Loucy (cell line): ENCODE data around the gene EEFSEC.

ENCODE experiments used
- H2AFZ ChIP-seq: fragments of 200-600 bp; sonication (generic); 2 replicates; pipeline ENCODE4 v1.6.0; 2016; ENCODE audit warnings: antibody characterized with exemption, mild to moderate bottlenecking, low read length, moderate library complexity
- H3F3A ChIP-seq: fragments of 200-600 bp; 2 replicates; pipeline ENCODE4 v1.6.0; 2016; ENCODE audit warnings: antibody characterized with exemption, low read depth, mild to moderate bottlenecking
- H3K27me3 ChIP-seq: fragments of 200-600 bp; sonication (generic); 2 replicates; pipeline ENCODE4 v1.6.1; 2014; ENCODE audit warnings: low read length, mild to moderate bottlenecking; ENCODE audit not compliant: insufficient read depth, poor library complexity, severe bottlenecking
- H3K36me3 ChIP-seq: fragments of 200-600 bp; sonication (generic); 2 replicates; pipeline ENCODE4 v1.6.1; 2016; ENCODE audit warnings: low read length; ENCODE audit not compliant: insufficient read depth
- H3K4me1 ChIP-seq: fragments of 200-600 bp; sonication (generic); 2 replicates; pipeline ENCODE4 v1.5.1; 2014; ENCODE audit warnings: low read length, mild to moderate bottlenecking; ENCODE audit not compliant: insufficient read depth, poor library complexity, severe bottlenecking
- H3K4me2 ChIP-seq: fragments of 200-600 bp; sonication (generic); 2 replicates; pipeline ENCODE4 v1.6.0; 2014; ENCODE audit warnings: antibody characterized with exemption, low read length, low read depth, mild to moderate bottlenecking; ENCODE audit not compliant: poor library complexity, severe bottlenecking
- H3K4me3 ChIP-seq: fragments of 200-600 bp; sonication (generic); 2 replicates; pipeline ENCODE4 v1.5.1; 2014; ENCODE audit warnings: low read length, mild to moderate bottlenecking, mixed read lengths; ENCODE audit not compliant: poor library complexity, severe bottlenecking
- H3K79me2 ChIP-seq: fragments of 200-600 bp; sonication (generic); 2 replicates; pipeline ENCODE4 v1.6.1; 2014; ENCODE audit warnings: low read length; ENCODE audit not compliant: insufficient read depth
- H3K9ac ChIP-seq: fragments of 200-600 bp; sonication (generic); 2 replicates; pipeline ENCODE4 v1.6.0; 2014; ENCODE audit warnings: mild to moderate bottlenecking, low read depth, low read length, moderate library complexity; ENCODE audit not compliant: poor library complexity, severe bottlenecking
- H3K9me2 ChIP-seq: fragments of 200-600 bp; sonication (generic); replicated peaks from 2 replicates; pipeline ENCODE4 v1.6.1; 2016; ENCODE audit warnings: low read depth, low read length, mixed read lengths
- H3K9me3 ChIP-seq: fragments of 200-600 bp; sonication (generic); 2 replicates; pipeline ENCODE4 v1.6.1; 2014; ENCODE audit warnings: mild to moderate bottlenecking, antibody characterized with exemption, low read length, low read depth; ENCODE audit not compliant: insufficient read depth
- H4K20me1 ChIP-seq: fragments of 200-600 bp; sonication (generic); 2 replicates; pipeline ENCODE4 v1.6.0; 2014; ENCODE audit warnings: antibody characterized with exemption, low read length, mild to moderate bottlenecking; ENCODE audit not compliant: insufficient read depth, poor library complexity, severe bottlenecking
- EZH2phosphoT487 ChIP-seq: fragments of 200-600 bp; IDR thresholded peaks from 2 replicates; pipeline ENCODE4 v1.6.1; 2018; ENCODE audit warnings: antibody characterized with exemption, mild to moderate bottlenecking, moderate library complexity, borderline replicate concordance
- TF ChIP-seq, protein P1 (sequence below): fragments of 200-600 bp; sonication (generic); conservative IDR thresholded peaks from 2 replicates; pipeline ENCODE4 v1.5.1; 2014; ENCODE audit warnings: mild to moderate bottlenecking, antibody characterized with exemption, low read length

EEFSEC gene

DNA sequence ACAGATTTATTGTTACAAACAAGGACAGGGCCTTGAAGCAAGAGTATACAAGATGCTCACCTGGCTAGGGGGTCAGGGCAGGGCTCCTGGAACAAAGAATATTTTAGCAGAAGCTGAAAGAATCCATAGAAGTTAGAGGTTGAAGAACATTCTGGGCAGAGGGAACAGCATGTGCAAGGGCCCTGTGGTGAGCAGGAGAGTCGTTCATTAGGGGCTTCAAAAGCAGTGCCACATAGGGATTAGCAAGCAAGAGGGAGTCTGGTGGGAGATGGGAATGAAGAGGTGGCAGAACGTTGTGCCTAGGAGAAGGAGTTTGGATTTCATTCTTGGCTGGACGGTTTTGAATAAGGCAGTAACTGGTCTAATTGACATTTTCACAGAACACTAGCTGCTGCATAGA lies 290.5 kb downstream of the EEFSEC start:
- no peaks in the 10 kb centered on the region for H3K79me2 ChIP-seq
- TF ChIP-seq EZH2phosphoT487 = no peak
- TF ChIP-seq, protein P1, sequence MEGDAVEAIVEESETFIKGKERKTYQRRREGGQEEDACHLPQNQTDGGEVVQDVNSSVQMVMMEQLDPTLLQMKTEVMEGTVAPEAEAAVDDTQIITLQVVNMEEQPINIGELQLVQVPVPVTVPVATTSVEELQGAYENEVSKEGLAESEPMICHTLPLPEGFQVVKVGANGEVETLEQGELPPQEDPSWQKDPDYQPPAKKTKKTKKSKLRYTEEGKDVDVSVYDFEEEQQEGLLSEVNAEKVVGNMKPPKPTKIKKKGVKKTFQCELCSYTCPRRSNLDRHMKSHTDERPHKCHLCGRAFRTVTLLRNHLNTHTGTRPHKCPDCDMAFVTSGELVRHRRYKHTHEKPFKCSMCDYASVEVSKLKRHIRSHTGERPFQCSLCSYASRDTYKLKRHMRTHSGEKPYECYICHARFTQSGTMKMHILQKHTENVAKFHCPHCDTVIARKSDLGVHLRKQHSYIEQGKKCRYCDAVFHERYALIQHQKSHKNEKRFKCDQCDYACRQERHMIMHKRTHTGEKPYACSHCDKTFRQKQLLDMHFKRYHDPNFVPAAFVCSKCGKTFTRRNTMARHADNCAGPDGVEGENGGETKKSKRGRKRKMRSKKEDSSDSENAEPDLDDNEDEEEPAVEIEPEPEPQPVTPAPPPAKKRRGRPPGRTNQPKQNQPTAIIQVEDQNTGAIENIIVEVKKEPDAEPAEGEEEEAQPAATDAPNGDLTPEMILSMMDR = no peak
- H3K9me2 ChIP-seq = no peaks in the 10 kb centered on the region
- H3F3A ChIP-seq = no peaks in the 10 kb centered on the region
- no peaks in the 10 kb centered on the region for H4K20me1 ChIP-seq
- no peak overlapping the region for H3K9ac ChIP-seq
- H3K4me3 ChIP-seq = no peak overlapping the region
- H3K9me3 ChIP-seq = no peaks in the 10 kb centered on the region
- no peaks in the 10 kb centered on the region for H3K36me3 ChIP-seq
- H2AFZ ChIP-seq = no peak overlapping the region
- no peak overlapping the region for H3K4me2 ChIP-seq
- H3K4me1 ChIP-seq = peaks cover 12% of the 10 kb centered on the region
- no peaks in the 10 kb centered on the region for H3K27me3 ChIP-seq

DNA sequence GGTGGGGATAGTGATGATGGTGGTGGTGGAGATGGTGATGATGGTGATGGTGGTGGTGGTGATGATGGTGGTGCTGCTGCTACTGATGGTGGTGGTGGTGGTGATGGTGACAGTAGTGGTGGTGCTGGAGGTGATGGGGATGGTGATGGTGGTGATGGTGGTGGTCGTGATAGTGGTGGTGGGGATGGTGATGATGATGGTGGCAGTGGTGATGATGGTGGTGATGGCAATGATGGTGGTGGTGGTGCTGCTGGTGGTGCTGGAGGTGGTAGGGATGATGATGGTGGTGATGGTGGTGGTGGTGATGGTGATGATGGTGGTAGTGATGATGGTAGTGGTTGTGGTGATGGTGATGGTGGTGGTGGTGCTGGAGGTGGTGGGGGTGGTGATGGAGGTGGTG lies 292.1 kb downstream of the EEFSEC start:
- no peak overlapping the region for H3K4me2 ChIP-seq
- H3F3A ChIP-seq = no peaks in the 10 kb centered on the region
- no peak overlapping the region for H2AFZ ChIP-seq
- no peaks in the 10 kb centered on the region for H4K20me1 ChIP-seq
- no peaks in the 10 kb centered on the region for H3K36me3 ChIP-seq
- no peaks in the 10 kb centered on the region for H3K79me2 ChIP-seq
- no peaks in the 10 kb centered on the region for H3K27me3 ChIP-seq
- H3K4me1 ChIP-seq = peaks cover 16% of the 10 kb centered on the region
- TF ChIP-seq EZH2phosphoT487 = no peak
- TF ChIP-seq, protein P1 = no peak
- H3K9me2 ChIP-seq = no peaks in the 10 kb centered on the region
- H3K4me3 ChIP-seq = no peak overlapping the region
- no peak overlapping the region for H3K9ac ChIP-seq
- H3K9me3 ChIP-seq = no peaks in the 10 kb centered on the region

DNA sequence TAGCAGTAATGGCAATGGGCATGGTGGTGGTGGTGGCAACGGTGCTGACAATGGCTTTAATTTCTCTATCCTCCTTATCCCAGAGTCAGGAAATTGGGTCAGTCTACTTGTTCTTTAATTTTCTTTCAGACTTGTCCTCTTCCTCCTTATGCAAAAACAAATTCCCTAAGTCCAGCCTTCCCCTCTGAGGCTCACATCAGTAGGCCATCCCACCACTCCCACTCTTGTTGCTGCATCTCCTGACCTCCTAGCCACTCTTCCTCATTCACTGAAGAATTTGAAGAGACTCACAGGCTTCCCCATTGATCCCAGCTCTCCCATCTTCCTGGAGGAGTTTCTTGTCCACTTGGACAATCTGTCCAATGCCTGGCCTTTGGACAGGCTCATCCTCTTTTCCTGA lies 293.5 kb downstream of the EEFSEC start:
- TF ChIP-seq EZH2phosphoT487 = no peak
- TF ChIP-seq, protein P1 = no peak
- Histone ChIP-seq H3F3A (no peaks in the 10 kb centered on the region), H2AFZ (no peak overlapping the region), H3K36me3 (no peaks in the 10 kb centered on the region), H3K9me3 (no peaks in the 10 kb centered on the region), H3K4me1 (peaks cover 16% of the 10 kb centered on the region), H4K20me1 (no peaks in the 10 kb centered on the region), H3K9me2 (no peaks in the 10 kb centered on the region), H3K79me2 (no peaks in the 10 kb centered on the region), H3K4me2 (no peak overlapping the region), H3K4me3 (no peak overlapping the region), H3K9ac (no peak overlapping the region), H3K27me3 (no peaks in the 10 kb centered on the region)
